ENCODE measurements around the gene FDXR. TPM values are rescaled to one million over a fixed set of nuclear protein-coding genes. Genes with fewer than 3 reads are reported as not detected.

FDXR gene
- total RNA-seq, 1 donor from 2014 or later = 5.5 TPM

DNA sequence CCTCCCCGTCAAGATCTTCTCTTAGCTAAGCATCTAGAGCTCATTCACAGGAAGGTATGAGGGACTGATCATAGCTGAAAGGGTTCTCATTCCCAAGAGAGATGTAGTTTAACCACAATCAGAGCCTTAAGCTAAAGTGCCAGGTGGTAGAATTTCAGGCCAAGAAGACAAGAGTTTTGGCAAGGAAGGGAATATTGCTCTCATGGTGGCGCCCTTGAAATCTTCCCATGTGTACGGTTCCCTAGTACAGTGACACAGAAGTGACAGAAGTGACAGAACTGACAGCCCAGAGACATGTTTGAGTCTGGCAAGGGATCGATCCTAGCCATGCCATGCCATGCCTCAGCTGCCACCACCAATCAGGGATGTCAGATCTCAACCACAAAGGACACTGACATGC lies 15.6 kb downstream of the FDXR start:
- Mint-ChIP-seq H3K4me1 (peaks cover 31% of the 10 kb centered on the region), H3K4me3 (no peak overlapping the region), H3K27me3 (peaks cover 66% of the 10 kb centered on the region), H3K9me3 (no peaks in the 10 kb centered on the region), H3K36me3 (ENCODE audit: low read depth) (no peaks in the 10 kb centered on the region), H3K27ac (no peak overlapping the region)
- TF ChIP-seq, protein P1, sequence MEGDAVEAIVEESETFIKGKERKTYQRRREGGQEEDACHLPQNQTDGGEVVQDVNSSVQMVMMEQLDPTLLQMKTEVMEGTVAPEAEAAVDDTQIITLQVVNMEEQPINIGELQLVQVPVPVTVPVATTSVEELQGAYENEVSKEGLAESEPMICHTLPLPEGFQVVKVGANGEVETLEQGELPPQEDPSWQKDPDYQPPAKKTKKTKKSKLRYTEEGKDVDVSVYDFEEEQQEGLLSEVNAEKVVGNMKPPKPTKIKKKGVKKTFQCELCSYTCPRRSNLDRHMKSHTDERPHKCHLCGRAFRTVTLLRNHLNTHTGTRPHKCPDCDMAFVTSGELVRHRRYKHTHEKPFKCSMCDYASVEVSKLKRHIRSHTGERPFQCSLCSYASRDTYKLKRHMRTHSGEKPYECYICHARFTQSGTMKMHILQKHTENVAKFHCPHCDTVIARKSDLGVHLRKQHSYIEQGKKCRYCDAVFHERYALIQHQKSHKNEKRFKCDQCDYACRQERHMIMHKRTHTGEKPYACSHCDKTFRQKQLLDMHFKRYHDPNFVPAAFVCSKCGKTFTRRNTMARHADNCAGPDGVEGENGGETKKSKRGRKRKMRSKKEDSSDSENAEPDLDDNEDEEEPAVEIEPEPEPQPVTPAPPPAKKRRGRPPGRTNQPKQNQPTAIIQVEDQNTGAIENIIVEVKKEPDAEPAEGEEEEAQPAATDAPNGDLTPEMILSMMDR (IDR thresholded peaks at IDR 0.05) = no peak
- no peak for DNase-seq
- ATAC-seq (ENCODE audit: low read depth) = no peak
- CTCF ChIA-PET = no interaction called here
- intact Hi-C loops (cut with micrococcal nuclease) = no loop called here
- POLR2A ChIA-PET = interaction anchor here (1.7 kb wide), 1 partner anchor 16 kb away, joined by 6 read pairs; the partner anchor contains the start of gene FDXR

- CTCF ChIA-PET = no interaction called here
- intact Hi-C loops (cut with micrococcal nuclease) = no loop called here
- no peak overlapping the region for H3K4me3 Mint-ChIP-seq
- ATAC-seq (ENCODE audit: low read depth) = no peak
- POLR2A ChIA-PET = interaction anchor here (1.8 kb wide), 1 partner anchor 17 kb away, joined by 6 read pairs; the partner anchor contains the start of gene FDXR
- H3K36me3 Mint-ChIP-seq (ENCODE audit: low read depth) = no peaks in the 10 kb centered on the region
- H3K27me3 Mint-ChIP-seq = peaks cover 67% of the 10 kb centered on the region
- no peaks in the 10 kb centered on the region for H3K9me3 Mint-ChIP-seq
- DNase-seq = no peak
- peaks cover 26% of the 10 kb centered on the region for H3K4me1 Mint-ChIP-seq
- no peak overlapping the region for H3K27ac Mint-ChIP-seq
- TF ChIP-seq, protein P1 (IDR thresholded peaks at IDR 0.05) = no peak
Observed at GRCh38 chr17:74856112-74856511, 16.7 kb downstream of the FDXR start.

DNA sequence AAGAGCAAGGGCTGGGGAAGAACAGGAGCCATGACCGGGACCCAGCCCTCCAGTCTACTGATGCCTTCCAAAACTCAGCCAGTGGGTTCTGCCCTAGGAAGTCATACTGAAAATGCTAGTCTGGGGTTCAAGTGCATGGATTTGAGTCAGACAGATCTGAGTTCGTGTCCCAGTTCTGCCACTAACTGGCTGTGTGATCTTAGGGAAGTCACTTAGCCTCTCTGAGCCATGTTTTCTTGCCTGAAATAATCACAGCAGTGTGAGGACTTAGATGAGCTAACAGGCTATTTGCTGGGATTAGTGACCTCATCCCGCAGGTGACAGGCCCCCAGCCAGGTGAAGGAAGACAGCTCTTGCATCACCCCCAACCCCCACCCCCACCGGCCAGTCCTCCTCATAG lies 17.5 kb downstream of the FDXR start:
- ChIA-PET POLR2A (interaction anchor here (1.8 kb wide), 1 partner anchor 18 kb away, joined by 6 read pairs; the partner anchor contains the start of gene FDXR), CTCF (interaction anchor here (1.6 kb wide), 1 partner anchor 64 kb away, joined by 3 read pairs; no protein-coding TSS in a partner anchor)
- Mint-ChIP-seq H3K27ac (no peak overlapping the region), H3K27me3 (peaks cover 74% of the 10 kb centered on the region), H3K4me1 (peaks cover 18% of the 10 kb centered on the region), H3K4me3 (no peak overlapping the region), H3K36me3 (ENCODE audit: low read depth) (no peaks in the 10 kb centered on the region), H3K9me3 (no peaks in the 10 kb centered on the region)
- TF ChIP-seq, protein P1 (IDR thresholded peaks at IDR 0.05) = no peak
- ATAC-seq (ENCODE audit: low read depth) = no peak
- intact Hi-C loops (cut with micrococcal nuclease) = no loop called here
- DNase-seq = no peak

- TF ChIP-seq, protein P1 (IDR thresholded peaks at IDR 0.05) = no peak
- POLR2A ChIA-PET = interaction anchor here (1.8 kb wide), 1 partner anchor 18 kb away, joined by 6 read pairs; the partner anchor contains the start of gene FDXR
- Mint-ChIP-seq H3K27ac (no peak overlapping the region), H3K4me3 (no peak overlapping the region), H3K36me3 (ENCODE audit: low read depth) (no peaks in the 10 kb centered on the region), H3K27me3 (peaks cover 71% of the 10 kb centered on the region), H3K4me1 (peaks cover 14% of the 10 kb centered on the region), H3K9me3 (no peaks in the 10 kb centered on the region)
- no peak for ATAC-seq (ENCODE audit: low read depth)
- CTCF ChIA-PET = interaction anchor here (1.6 kb wide), 1 partner anchor 63 kb away, joined by 3 read pairs; no protein-coding TSS in a partner anchor
- intact Hi-C loops (cut with micrococcal nuclease) = no loop called here
- no peak for DNase-seq
Observed at GRCh38 chr17:74854792-74855191, 18.0 kb downstream of the FDXR start.

DNA sequence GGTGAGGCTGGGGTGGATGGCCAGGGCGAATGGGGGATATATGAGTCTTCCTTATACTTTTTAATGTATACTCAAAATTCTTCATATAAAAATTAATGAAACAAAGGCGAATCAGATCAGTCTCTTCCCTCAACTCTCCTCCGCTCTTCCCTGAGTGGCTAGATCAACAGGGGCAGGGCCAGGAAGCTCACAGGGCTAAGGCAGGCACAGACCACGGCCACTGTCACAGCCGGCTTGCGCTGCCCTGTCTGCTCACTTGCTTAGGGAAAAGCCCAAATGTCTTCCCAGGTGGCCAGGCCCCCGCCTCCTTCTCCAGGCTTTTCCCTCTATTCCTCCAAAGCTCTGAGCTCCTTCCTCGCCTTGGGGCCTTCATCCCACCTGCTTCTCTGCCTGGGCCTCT lies 19.1 kb downstream of the FDXR start:
- Mint-ChIP-seq H3K9me3 (no peaks in the 10 kb centered on the region), H3K27me3 (peaks cover 65% of the 10 kb centered on the region), H3K36me3 (ENCODE audit: low read depth) (no peaks in the 10 kb centered on the region), H3K27ac (no peak overlapping the region), H3K4me3 (no peak overlapping the region), H3K4me1 (peaks cover 9% of the 10 kb centered on the region)
- ChIA-PET CTCF (interaction anchor here (1.6 kb wide), 1 partner anchor 62 kb away, joined by 3 read pairs; no protein-coding TSS in a partner anchor), POLR2A (no interaction called here)
- no peak for DNase-seq
- ATAC-seq (ENCODE audit: low read depth) = no peak
- intact Hi-C loops (cut with micrococcal nuclease) = no loop called here
- TF ChIP-seq, protein P1 (IDR thresholded peaks at IDR 0.05) = no peak

All from activated B cell treated with CpG ODN at 0.5 μM for 24 hours (primary cell).